Endothelial cell of umbilical vein (primary cell): ENCODE measurements around the gene KIF1C. TPM values are rescaled to one million over a fixed set of nuclear protein-coding genes. Genes with fewer than 3 reads are reported as not detected.

ENCODE experiments used
- BruUV-seq: library from RNA; stranded (reverse); fragments of 400-500 nt; replicated peaks from 2 replicates; lab custom pipeline; 2021; lab: Mats Ljungman, UMichigan
- CTCF ChIA-PET: fragments of 300-600, 350-600 bp; sonication (Branson Sonifier 250); formaldehyde crosslinking; loops from one replicate; lab custom pipeline; 2021; ENCODE audit warnings: antibody characterized with exemption, inconsistent platforms; lab: Charles Lee
- POLR2A ChIA-PET: fragments of 300-600, 350-600 bp; sonication (Branson Sonifier 250); formaldehyde crosslinking; loops from one replicate; lab custom pipeline; 2021; ENCODE audit warnings: antibody characterized with exemption, inconsistent platforms; lab: Charles Lee
- DNase-seq: peaks from one replicate; pipeline ENCODE4 v3.0.0-alpha.2; 2011; ENCODE audit warnings: low read depth, low spot score
- FAIRE-seq: peaks from 2 replicates; lab custom pipeline; 2011; peaks lifted over from hg19 to GRCh38; lab: Jason Lieb, UNC
- H2AFZ ChIP-seq: 2 replicates; pipeline ENCODE4 v1.6.0; 2012; ENCODE audit warnings: low read depth, low read length, control low read depth, inconsistent platforms
- H3K27ac ChIP-seq: 2 replicates; pipeline ENCODE4 v1.5.1; 2011; ENCODE audit warnings: low read depth, mild to moderate bottlenecking, control low read depth, low read length, moderate library complexity; ENCODE audit not compliant: insufficient read depth
- H3K27me3 ChIP-seq, 2 experiments: 2 replicates each; pipeline versions ENCODE4 v1.6.0 to v1.6.1; 2011; ENCODE audit warnings: low read length in 2 of 2, mixed read lengths in 1 of 2; ENCODE audit not compliant: control insufficient read depth in 2 of 2, insufficient read depth in 2 of 2
- H3K36me3 ChIP-seq, 2 experiments: 2 replicates in 1 of 2; 3 replicates in 1 of 2; pipeline ENCODE4 v1.5.1; 2011; ENCODE audit warnings: low read length in 2 of 2, mild to moderate bottlenecking in 1 of 2, moderate library complexity in 1 of 2; ENCODE audit not compliant: control insufficient read depth in 2 of 2, insufficient read depth in 2 of 2; ENCODE audit errors: extremely low read depth in 1 of 2
- H3K4me1 ChIP-seq: 3 replicates; pipeline ENCODE4 v1.5.1; 2011; ENCODE audit warnings: mild to moderate bottlenecking, low read length; ENCODE audit not compliant: control insufficient read depth, insufficient read depth; ENCODE audit errors: extremely low read depth
- H3K4me2 ChIP-seq: 2 replicates; pipeline ENCODE4 v1.6.1; 2011; ENCODE audit warnings: low read length, control low read depth, mixed read lengths; ENCODE audit not compliant: insufficient read depth
- H3K4me3 ChIP-seq, 3 experiments: fragments of 200-600 bp in 1 of 3; sonication (generic), shearing (Covaris generic) in 1 of 3; replicated peaks in 1 of 3; 2 replicates each; pipeline ENCODE4 v1.5.1; 2011 to 2016; ENCODE audit warnings: control low read depth in 3 of 3, low read length in 3 of 3, mild to moderate bottlenecking in 2 of 3, inconsistent platforms in 1 of 3, low read depth in 1 of 3, moderate library complexity in 1 of 3; ENCODE audit not compliant: insufficient read depth in 1 of 3
- H3K79me2 ChIP-seq: 2 replicates; pipeline ENCODE4 v1.6.0; 2012; ENCODE audit warnings: low read length, inconsistent platforms; ENCODE audit not compliant: control insufficient read depth, insufficient read depth
- H3K9ac ChIP-seq: replicated peaks from 2 replicates; pipeline ENCODE3; 2011; ENCODE audit warnings: low read length, control low read depth; ENCODE audit not compliant: insufficient read depth; ENCODE audit errors: extremely low read depth
- H3K9me1 ChIP-seq: replicated peaks from 3 replicates; pipeline ENCODE4 v1.6.0; 2011; ENCODE audit warnings: mild to moderate bottlenecking, low read length; ENCODE audit not compliant: control insufficient read depth, insufficient read depth; ENCODE audit errors: extremely low read depth
- H3K9me3 ChIP-seq: replicated peaks from 2 replicates; pipeline ENCODE4 v1.5.1; 2012; ENCODE audit warnings: low read length, inconsistent platforms; ENCODE audit not compliant: control insufficient read depth, insufficient read depth
- H4K20me1 ChIP-seq: replicated peaks from 2 replicates; pipeline ENCODE3; 2011; ENCODE audit warnings: mild to moderate bottlenecking, low read length; ENCODE audit not compliant: control insufficient read depth, insufficient read depth; ENCODE audit errors: extremely low read depth
- CTCF ChIP-seq, 2 donors: IDR thresholded peaks; 1 replicate in 1 of 2; 2 replicates in 1 of 2; pipeline ENCODE4 v1.5.1; 2011; ENCODE audit warnings: low read length in 2 of 2, mild to moderate bottlenecking in 2 of 2, moderate library complexity in 2 of 2, control low read depth in 1 of 2, inconsistent platforms in 1 of 2, low read depth in 1 of 2; ENCODE audit not compliant: insufficient read depth in 1 of 2; ENCODE audit errors: extremely low read depth in 1 of 2
- EZH2 ChIP-seq: IDR thresholded peaks from 2 replicates; pipeline ENCODE4 v1.6.1; 2012; ENCODE audit warnings: borderline replicate concordance, low read depth, mild to moderate bottlenecking, moderate library complexity, low read length, inconsistent platforms; ENCODE audit not compliant: severe bottlenecking
- FOS ChIP-seq: IDR thresholded peaks from 2 replicates; pipeline ENCODE4 v1.6.1; 2011; ENCODE audit warnings: mild to moderate bottlenecking, low read length, moderate library complexity, borderline replicate concordance; ENCODE audit not compliant: insufficient read depth
- GATA2 ChIP-seq: IDR thresholded peaks from 2 replicates; pipeline ENCODE4 v1.7.0; 2011; ENCODE audit warnings: low read depth, mild to moderate bottlenecking, moderate library complexity, mixed read lengths, low read length; ENCODE audit not compliant: insufficient read length, insufficient read depth
- JUN ChIP-seq: IDR thresholded peaks from 2 replicates; pipeline ENCODE4 v1.6.1; 2011; ENCODE audit warnings: borderline replicate concordance, low read depth; ENCODE audit not compliant: insufficient read length, insufficient read depth
- MAX ChIP-seq: IDR thresholded peaks from 2 replicates; pipeline ENCODE4 v1.6.1; 2011; ENCODE audit not compliant: insufficient read depth, insufficient read length
- MYC ChIP-seq: IDR thresholded peaks from one replicate; pipeline ENCODE4 v1.6.1; 2011; ENCODE audit warnings: mild to moderate bottlenecking, low read depth, low read length
- POLR2A ChIP-seq: IDR thresholded peaks from 2 replicates; pipeline ENCODE4 v1.6.1; 2012; ENCODE audit warnings: low read depth, mild to moderate bottlenecking, control low read depth, low read length
- POLR2AphosphoS5 ChIP-seq: IDR thresholded peaks from 2 replicates; pipeline ENCODE4 v1.6.1; 2012; ENCODE audit warnings: low read depth, mild to moderate bottlenecking, control low read depth, low read length, moderate library complexity; ENCODE audit not compliant: insufficient read depth
- dilution Hi-C: fragments of 300-500 bp; cut with MboI; formaldehyde crosslinking; loops from one replicate; pipeline ENCODE4 v1.15.0; 2019; ENCODE audit warnings: low sequenced_read_pairs; ENCODE audit not compliant: extremely low pct_ligation_motif_present
- intact Hi-C: fragments of 100-400 bp; cut with micrococcal nuclease; formaldehyde crosslinking; loops from one replicate; pipeline ENCODE4 v1.10.0; 2022
- polyA plus RNA-seq, 4 experiments: library from polyadenylated mRNA; depleted of rRNA in 3 of 4; stranded (reverse) in 3 of 4; unstranded in 1 of 4; fragments of >200 nt; gene quantifications; 2 replicates each; pipeline versions ENCODE4 v1.2.1 to v1.2.3, GENCODE V29; 2011 to 2012; ENCODE audit warnings: missing spikeins in 1 of 4
- total RNA-seq: library from RNA; stranded (reverse); gene quantifications from 2 replicates; pipeline ENCODE4 v1.2.3, GENCODE V29; 2021

The KIF1C gene
- total and polyA plus RNA-seq, 2 donors (not counting 3 experiments of a cell fraction or from before 2014, with no cell fraction given): 33.6 to 171 TPM

- FAIRE-seq (no peak), DNase-seq (no peak)
- peak overlapping the region; percentile 29 for H3K4me2 ChIP-seq
- H3K79me2 ChIP-seq: peaks cover 9% of the 10 kb centered on the region
- H3K4me3 ChIP-seq: peak overlapping the region in 2 of 3 experiments; percentile 29 to 87
- H4K20me1 ChIP-seq: no peaks in the 10 kb centered on the region
- peak overlapping the region; percentile 46 for H3K27ac ChIP-seq
- ChIA-PET CTCF (interaction anchor here (1.3 to 4.5 kb wide), 3 partner anchors 19 to 59 kb away, joined by 5 to 40 read pairs (median 22); partner anchors contain the start of genes CAMTA2, RNF167 and SLC25A11), POLR2A (interaction anchor here (2.6 kb wide), 1 partner anchor 28 kb away, joined by 15 read pairs; the partner anchor contains the start of genes RNF167 and SLC25A11)
- H2AFZ ChIP-seq: peak overlapping the region; percentile 45
- TF ChIP-seq JUN (no peak), POLR2A (no peak), EZH2 (no peak), MAX (no peak)
- H3K27me3 ChIP-seq: no peaks in the 10 kb centered on the region
- BruUV-seq: no TSS peak
- no peaks in the 10 kb centered on the region for H3K9me1 ChIP-seq
- H3K4me1 ChIP-seq: peaks cover 24% of the 10 kb centered on the region
- peak overlapping the region; percentile 14 for H3K9ac ChIP-seq
- intact Hi-C loops: no loop called here
- dilution Hi-C loops: no loop called here
- no peaks in the 10 kb centered on the region for H3K9me3 ChIP-seq
- H3K36me3 ChIP-seq: peaks cover 11 to 26% of the 10 kb centered on the region in 2 experiments
These were observed 29.2 kb upstream of the KIF1C start for GRCh38 chr17:4968486-4969046.

- Histone ChIP-seq H2AFZ (no peak overlapping the region), H3K4me2 (peak overlapping the region; percentile 29), H3K9me1 (no peaks in the 10 kb centered on the region), H4K20me1 (no peaks in the 10 kb centered on the region), H3K4me3 (peak overlapping the region in 2 of 3 experiments; percentile 29 to 87), H3K27me3 (no peaks in the 10 kb centered on the region), H3K9me3 (no peaks in the 10 kb centered on the region), H3K27ac (peak overlapping the region; percentile 46), H3K36me3 (peaks cover 11 to 32% of the 10 kb centered on the region in 2 experiments), H3K79me2 (peaks cover 9% of the 10 kb centered on the region), H3K9ac (peak overlapping the region; percentile 14), H3K4me1 (peaks cover 24% of the 10 kb centered on the region)
- FAIRE-seq (peak; percentile 59), DNase-seq (peak; percentile 38)
- BruUV-seq: no TSS peak
- intact Hi-C loops: no loop called here
- CTCF ChIA-PET: interaction anchor here (4.5 kb wide), 1 partner anchor 18 kb away, joined by 40 read pairs; the partner anchor contains the start of gene CAMTA2
- dilution Hi-C loops: no loop called here
- no peak for TF ChIP-seq MYC
- no peak for TF ChIP-seq JUN
- no peak for TF ChIP-seq MAX
- no peak for TF ChIP-seq CTCF (IDR thresholded peaks at IDR 0.05; ENCODE audit: extremely low read depth in 1 of 2, insufficient read depth in 1 of 2, low read depth in 1 of 2, low read length in 2 of 2)
- TF ChIP-seq POLR2A: no peak
- no peak for TF ChIP-seq GATA2
- no peak for TF ChIP-seq POLR2AphosphoS5
- TF ChIP-seq EZH2: no peak
- TF ChIP-seq FOS: no peak
- POLR2A ChIA-PET: interaction anchor here (1.2 to 2.6 kb wide), 2 partner anchors 29 to 60 kb away, joined by 3 to 15 read pairs; partner anchors contain the start of genes RNF167 and SLC25A11
These were observed 28.7 kb upstream of the KIF1C start for GRCh38 chr17:4969047-4969550.
